MM.1S (cell line): ENCODE measurements around the gene TTC36.
A peak's percentile ranks its signal among the peaks of the same experiment; 100 is the strongest.

Experiments
- DNase-seq: peaks from one replicate; pipeline ENCODE4 v3.0.0-alpha.2; 2015
- H2AFZ ChIP-seq: fragments of 300-600 bp; sonication (generic); 2 replicates; pipeline ENCODE4 v1.6.0; 2016; ENCODE audit warnings: antibody characterized with exemption, low read length
- H3F3A ChIP-seq: fragments of 300-600 bp; sonication (generic); 2 replicates; pipeline ENCODE4 v1.6.1; 2016; ENCODE audit warnings: mild to moderate bottlenecking, antibody characterized with exemption, low read length, moderate library complexity, mixed read lengths; ENCODE audit not compliant: insufficient read depth
- H3K27ac ChIP-seq: fragments of 300-600 bp; sonication (generic); 2 replicates; pipeline ENCODE4 v1.5.1; 2016; ENCODE audit warnings: mild to moderate bottlenecking, low read length
- H3K27me3 ChIP-seq: fragments of 300-600 bp; sonication (generic); replicated peaks from 2 replicates; pipeline ENCODE4 v1.6.0; 2016; ENCODE audit warnings: low read length; ENCODE audit not compliant: insufficient read depth
- H3K36me3 ChIP-seq: fragments of 300-600 bp; sonication (generic); replicated peaks from 2 replicates; pipeline ENCODE4 v1.6.1; 2016; ENCODE audit warnings: mild to moderate bottlenecking, low read length, mixed read lengths; ENCODE audit not compliant: insufficient read depth
- H3K4me1 ChIP-seq: fragments of 300-600 bp; sonication (generic); 2 replicates; pipeline ENCODE4 v1.6.1; 2016; ENCODE audit warnings: low read length, mixed read lengths
- H3K4me2 ChIP-seq: fragments of 300-600 bp; sonication (generic); 2 replicates; pipeline ENCODE4 v1.6.0; 2016; ENCODE audit warnings: low read depth, low read length
- H3K4me3 ChIP-seq: fragments of 300-600 bp; sonication (generic); 2 replicates; pipeline ENCODE4 v1.5.1; 2016; ENCODE audit warnings: low read length, mixed read lengths
- H3K79me2 ChIP-seq: fragments of 300-600 bp; sonication (generic); 2 replicates; pipeline ENCODE4 v1.6.1; 2016; ENCODE audit warnings: mixed run types, low read length, mixed read lengths
- H3K9ac ChIP-seq: fragments of 300-600 bp; sonication (generic); 2 replicates; pipeline ENCODE4 v1.6.1; 2016; ENCODE audit warnings: low read length, mixed read lengths
- H3K9me2 ChIP-seq: fragments of 300-600 bp; sonication (generic); replicated peaks from 2 replicates; pipeline ENCODE4 v1.6.1; 2016; ENCODE audit warnings: mild to moderate bottlenecking, low read length, mixed read lengths; ENCODE audit not compliant: insufficient read depth
- H3K9me3 ChIP-seq: fragments of 300-600 bp; sonication (generic); replicated peaks from 2 replicates; pipeline ENCODE4 v1.6.1; 2016; ENCODE audit warnings: mild to moderate bottlenecking, low read length, mixed read lengths; ENCODE audit not compliant: insufficient read depth
- H4K20me1 ChIP-seq: fragments of 300-600 bp; sonication (generic); 2 replicates; pipeline ENCODE4 v1.6.1; 2016; ENCODE audit warnings: mild to moderate bottlenecking, low read length, moderate library complexity, mixed read lengths; ENCODE audit not compliant: insufficient read depth
- CTCF ChIP-seq: fragments of 300-600 bp; sonication (generic); IDR thresholded peaks from 2 replicates; pipeline ENCODE4 v1.5.1; 2016; ENCODE audit warnings: antibody characterized with exemption, low read length, mixed read lengths
- EZH2 ChIP-seq: fragments of 300-600 bp; sonication (generic); optimal IDR thresholded peaks from 2 replicates; pipeline ENCODE3; 2017; ENCODE audit warnings: low read depth, mild to moderate bottlenecking, antibody characterized with exemption, low read length, mixed read lengths
- EZH2phosphoT487 ChIP-seq: fragments of 300-600 bp; sonication (generic); IDR thresholded peaks from 2 replicates; pipeline ENCODE4 v1.6.1; 2018; ENCODE audit warnings: antibody characterized with exemption, low read length

Gene TTC36

GRCh38 chr11:118521892-118522311, 5.4 kb upstream of the TTC36 start:
- Histone ChIP-seq H3K79me2 (no peaks in the 10 kb centered on the region), H3F3A (no peaks in the 10 kb centered on the region), H3K9ac (no peak overlapping the region), H3K27ac (no peak overlapping the region), H3K4me1 (no peaks in the 10 kb centered on the region), H3K9me3 (no peaks in the 10 kb centered on the region), H3K9me2 (no peaks in the 10 kb centered on the region), H3K4me2 (no peak overlapping the region), H3K4me3 (no peak overlapping the region), H3K27me3 (no peaks in the 10 kb centered on the region), H2AFZ (no peak overlapping the region), H4K20me1 (no peaks in the 10 kb centered on the region), H3K36me3 (peaks cover 14% of the 10 kb centered on the region)
- TF ChIP-seq CTCF = no peak
- no peak for TF ChIP-seq EZH2
- TF ChIP-seq EZH2phosphoT487 = no peak
- no peak for DNase-seq

- DNase-seq = no peak
- H3K79me2 ChIP-seq = no peaks in the 10 kb centered on the region
- peaks cover 14% of the 10 kb centered on the region for H3K36me3 ChIP-seq
- no peak overlapping the region for H3K4me2 ChIP-seq
- no peaks in the 10 kb centered on the region for H4K20me1 ChIP-seq
- no peak overlapping the region for H3K4me3 ChIP-seq
- H3K9me3 ChIP-seq = no peaks in the 10 kb centered on the region
- H3K27ac ChIP-seq = no peak overlapping the region
- H3K9me2 ChIP-seq = no peaks in the 10 kb centered on the region
- H3K9ac ChIP-seq = no peak overlapping the region
- TF ChIP-seq CTCF (peak; percentile 16; the same call in 1 of the 2 replicates), EZH2phosphoT487 (no peak)
- no peaks in the 10 kb centered on the region for H3F3A ChIP-seq
- H2AFZ ChIP-seq = no peak overlapping the region
- H3K4me1 ChIP-seq = no peaks in the 10 kb centered on the region
- H3K27me3 ChIP-seq = no peaks in the 10 kb centered on the region
These were observed 4.7 kb upstream of the TTC36 start for GRCh38 chr11:118522571-118523072.

- H2AFZ ChIP-seq = no peak overlapping the region
- no peaks in the 10 kb centered on the region for H3K9me3 ChIP-seq
- no peak for DNase-seq
- TF ChIP-seq EZH2 (no peak), EZH2phosphoT487 (no peak), CTCF (no peak)
- peaks cover 14% of the 10 kb centered on the region for H3K36me3 ChIP-seq
- H3K4me3 ChIP-seq = no peak overlapping the region
- no peaks in the 10 kb centered on the region for H3K4me1 ChIP-seq
- no peaks in the 10 kb centered on the region for H4K20me1 ChIP-seq
- H3K27ac ChIP-seq = no peak overlapping the region
- no peaks in the 10 kb centered on the region for H3F3A ChIP-seq
- H3K9me2 ChIP-seq = no peaks in the 10 kb centered on the region
- no peak overlapping the region for H3K9ac ChIP-seq
- no peaks in the 10 kb centered on the region for H3K79me2 ChIP-seq
- H3K4me2 ChIP-seq = no peak overlapping the region
- peaks cover 1% of the 10 kb centered on the region; the same call in 1 of the 2 replicates for H3K27me3 ChIP-seq
These were observed 2.9 kb upstream of the TTC36 start for GRCh38 chr11:118524356-118524755.
